SK-N-SH (cell line): Measurements from ENCODE around the gene TPSAB1. TPM values are rescaled to one million over a fixed set of nuclear protein-coding genes. Genes with fewer than 3 reads are reported as not detected.

Experiments
- CTCF ChIA-PET: fragments of 300-600, 350-600 bp; formaldehyde crosslinking; extraction: SDS; loops from one replicate; lab custom pipeline; 2021; lab: Yijun Ruan, JAX
- POLR2A ChIA-PET: fragments of 350-600 bp; sonication (Branson Sonifier 250); formaldehyde crosslinking; extraction: SDS; loops from one replicate; lab custom pipeline; 2020; ENCODE audit warnings: antibody characterized with exemption, inconsistent platforms; lab: Yijun Ruan, JAX
- DNase-seq: peaks from one replicate; pipeline ENCODE4 v3.0.0; 2012
- H2AFZ ChIP-seq: fragments of 200-600 bp; sonication (generic); 2 replicates; pipeline ENCODE4 v1.8.1; 2016; ENCODE audit warnings: antibody characterized with exemption, mild to moderate bottlenecking, low read depth
- H3F3A ChIP-seq: fragments of 200-600 bp; sonication (generic); replicated peaks from 2 replicates; pipeline ENCODE3; 2016; ENCODE audit warnings: antibody characterized with exemption, mild to moderate bottlenecking; ENCODE audit not compliant: insufficient read depth
- H3K27ac ChIP-seq, 2 experiments: fragments of 200-500 bp in 1 of 2; fragments of 200-600 bp in 1 of 2; sonication (Bioruptor generic) in 1 of 2; sonication (generic), shearing (Covaris generic) in 1 of 2; 2 replicates each; pipeline versions ENCODE4 v1.5.1 to v1.6.1; 2014 to 2016; ENCODE audit warnings: low read depth in 2 of 2, inconsistent platforms in 1 of 2, low read length in 1 of 2, mild to moderate bottlenecking in 1 of 2, mixed read lengths in 1 of 2
- H3K27me3 ChIP-seq: fragments of 200-600 bp; sonication (generic), shearing (Covaris generic); 2 replicates; pipeline ENCODE4 v1.6.1; 2016; ENCODE audit warnings: mixed run types; ENCODE audit not compliant: insufficient read depth
- H3K36me3 ChIP-seq, 2 experiments: fragments of 200-500 bp in 1 of 2; fragments of 200-600 bp in 1 of 2; sonication (Bioruptor generic) in 1 of 2; sonication (generic) in 1 of 2; replicated peaks in 1 of 2; 2 replicates each; pipeline versions ENCODE3 to v1.5.1; 2014 to 2016; ENCODE audit warnings: low read length in 1 of 2, mild to moderate bottlenecking in 1 of 2; ENCODE audit not compliant: insufficient read depth in 2 of 2, control insufficient read depth in 1 of 2
- H3K4me1 ChIP-seq, 2 experiments: fragments of 200-500 bp in 1 of 2; fragments of 200-600 bp in 1 of 2; sonication (Bioruptor generic) in 1 of 2; sonication (generic), shearing (Covaris generic) in 1 of 2; 2 replicates each; pipeline versions ENCODE4 v1.5.1 to v1.6.1; 2014 to 2016; ENCODE audit warnings: low read depth in 1 of 2, low read length in 1 of 2, mixed run types in 1 of 2; ENCODE audit not compliant: insufficient read depth in 2 of 2, control insufficient read depth in 1 of 2
- H3K4me2 ChIP-seq: fragments of 200-600 bp; sonication (generic), shearing (Covaris generic); 2 replicates; pipeline ENCODE4 v1.6.1; 2017; ENCODE audit warnings: mixed run types
- H3K4me3 ChIP-seq, 2 experiments: fragments of 200-500 bp in 1 of 2; fragments of 200-600 bp in 1 of 2; sonication (Bioruptor generic) in 1 of 2; sonication (generic), shearing (Covaris generic) in 1 of 2; 2 replicates each; pipeline versions ENCODE4 v1.5.1 to v1.8.1; 2014 to 2016; ENCODE audit warnings: low read depth in 2 of 2, inconsistent platforms in 1 of 2, low read length in 1 of 2, mild to moderate bottlenecking in 1 of 2, mixed read lengths in 1 of 2, moderate library complexity in 1 of 2
- H3K79me2 ChIP-seq: fragments of 200-600 bp; sonication (generic); 2 replicates; pipeline ENCODE4 v1.8.1; 2017; ENCODE audit warnings: mild to moderate bottlenecking; ENCODE audit not compliant: insufficient read depth
- H3K9ac ChIP-seq: fragments of 200-600 bp; sonication (generic); 2 replicates; pipeline ENCODE4 v1.6.1; 2017; ENCODE audit warnings: mixed run types
- H3K9me2 ChIP-seq: fragments of 200-600 bp; sonication (generic); 2 replicates; pipeline ENCODE4 v1.6.1; 2017; ENCODE audit warnings: mixed run types
- H3K9me3 ChIP-seq: fragments of 200-600 bp; sonication (generic); 2 replicates; pipeline ENCODE4 v1.6.1; 2017; ENCODE audit warnings: mixed run types, mild to moderate bottlenecking, moderate library complexity
- H4K20me1 ChIP-seq: fragments of 200-600 bp; sonication (generic); 2 replicates; pipeline ENCODE4 v1.6.1; 2017; ENCODE audit warnings: mild to moderate bottlenecking, mixed run types; ENCODE audit not compliant: insufficient read depth
- CHD2 ChIP-seq: fragments of 150-350 bp; IDR thresholded peaks from 2 replicates; pipeline ENCODE4 v1.6.1; 2018; ENCODE audit warnings: low read length; ENCODE audit not compliant: partially characterized antibody
- EZH2phosphoT487 ChIP-seq: fragments of 200-600 bp; sonication (generic); IDR thresholded peaks from 2 replicates; pipeline ENCODE4 v1.6.1; 2017; ENCODE audit warnings: low read depth, mixed run types, mild to moderate bottlenecking, antibody characterized with exemption, moderate library complexity, borderline replicate concordance
- FOSL2 ChIP-seq: IDR thresholded peaks from 2 replicates; pipeline ENCODE4 v1.4.0; 2012; ENCODE audit warnings: low read depth, mild to moderate bottlenecking, moderate library complexity, borderline replicate concordance
- FOXJ3 ChIP-seq: sonication (generic); formaldehyde crosslinking; IDR thresholded peaks from 2 replicates; pipeline ENCODE4 v1.5.1; 2020; ENCODE audit warnings: mild to moderate bottlenecking, missing genetic modification reagents
- MXI1 ChIP-seq: IDR thresholded peaks from 2 replicates; pipeline ENCODE4 v1.6.1; 2012; ENCODE audit warnings: mild to moderate bottlenecking, low read depth, low read length, improper control_type of control experiment
- NFIC ChIP-seq: IDR thresholded peaks from 2 replicates; pipeline ENCODE4 v1.4.0; 2012; ENCODE audit warnings: borderline replicate concordance
- RAD21 ChIP-seq: IDR thresholded peaks from 2 replicates; pipeline ENCODE4 v1.6.1; 2012; ENCODE audit warnings: mild to moderate bottlenecking, low read length
- RCOR1 ChIP-seq: fragments of 150-350 bp; IDR thresholded peaks from 2 replicates; pipeline ENCODE4 v1.6.1; 2017; ENCODE audit warnings: antibody characterized with exemption, low read length
- RFX5 ChIP-seq: IDR thresholded peaks from 2 replicates; pipeline ENCODE4 v1.6.1; 2012; ENCODE audit warnings: mild to moderate bottlenecking, improper control_type of control experiment, low read length
- SIN3A ChIP-seq: IDR thresholded peaks from 2 replicates; pipeline ENCODE4 v1.6.1; 2012; ENCODE audit warnings: low read depth, mild to moderate bottlenecking, low read length, moderate library complexity, borderline replicate concordance
- SMC3 ChIP-seq: IDR thresholded peaks from 2 replicates; pipeline ENCODE4 v1.6.1; 2012; ENCODE audit warnings: low read depth, low read length, improper control_type of control experiment
- TCF12 ChIP-seq: IDR thresholded peaks from 2 replicates; pipeline ENCODE4 v1.4.0; 2012
- TEAD4 ChIP-seq: IDR thresholded peaks from 2 replicates; pipeline ENCODE4 v1.4.0; 2012; ENCODE audit warnings: mild to moderate bottlenecking, borderline replicate concordance; ENCODE audit not compliant: insufficient read depth
- YY1 ChIP-seq: IDR thresholded peaks from 2 replicates; pipeline ENCODE4 v1.4.0; 2012; ENCODE audit warnings: low read depth, mild to moderate bottlenecking
- WGBS: methylation state at CpG from one replicate; pipeline ENCODE4 v1.1.6; 2017; ENCODE audit warnings: low lambda C conversion rate; 5-methylcytosine and 5-hydroxymethylcytosine counted together
- polyA plus RNA-seq, 3 experiments: library from polyadenylated mRNA; depleted of rRNA; stranded (reverse); fragments of >200 nt; gene quantifications; 2 replicates each; pipeline ENCODE4 v1.2.3, GENCODE V29; 2012
- TF ChIP-seq, protein P1 (sequence below): fragments of 200-600 bp; sonication (generic); IDR thresholded peaks from 2 replicates; pipeline ENCODE4 v1.6.1; 2017; ENCODE audit warnings: antibody characterized with exemption, mild to moderate bottlenecking, moderate library complexity
- TF ChIP-seq, protein P2 (sequence below): IDR thresholded peaks from 2 replicates; pipeline ENCODE4 v1.4.0; 2012; ENCODE audit warnings: low read depth, borderline replicate concordance
- TF ChIP-seq, protein P3 (sequence below): IDR thresholded peaks from 2 replicates; pipeline ENCODE4 v1.4.0; 2012; ENCODE audit warnings: low read depth
- TF ChIP-seq, protein P4 (sequence below): IDR thresholded peaks from 2 replicates; pipeline ENCODE4; 2012

TPSAB1 gene
- polyA plus RNA-seq, 1 of the 3 experiments (the other 2 are of a cell fraction), result not detected

DNA sequence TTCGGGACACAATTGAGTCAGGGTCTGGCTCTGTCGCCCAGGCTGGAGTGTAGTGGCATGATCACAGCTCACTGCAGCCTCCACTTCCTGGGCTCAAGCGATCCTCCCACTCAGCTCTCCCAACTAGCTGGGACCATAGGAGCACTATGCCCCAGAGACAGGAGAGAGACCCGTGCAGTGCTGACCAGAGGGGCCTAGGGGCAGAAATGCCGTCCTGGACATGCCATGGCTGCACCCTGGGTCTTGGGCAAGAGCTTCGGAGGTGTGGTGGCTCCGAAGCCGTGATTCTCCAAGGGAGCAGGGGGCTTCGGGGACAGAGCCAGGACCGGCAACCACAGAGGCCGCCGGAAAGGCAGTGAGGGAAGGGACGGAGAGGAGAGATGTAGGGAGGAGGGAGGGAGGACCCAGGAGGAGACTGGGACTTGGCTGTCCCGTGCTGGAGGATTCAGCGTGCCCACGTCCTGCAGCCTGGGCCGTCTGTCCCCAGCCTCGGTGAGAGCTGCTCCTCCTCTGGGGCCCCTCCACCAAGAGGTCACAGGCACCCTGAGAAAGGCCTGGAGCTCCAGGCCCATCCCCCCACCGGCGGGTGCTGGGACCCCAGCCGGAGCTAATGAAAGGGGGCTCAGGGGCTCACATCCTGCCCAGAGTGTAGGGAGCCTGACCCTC lies 37.2 kb downstream of the TPSAB1 start:
- H3K79me2 ChIP-seq, result no peaks in the 10 kb centered on the region
- TF ChIP-seq YY1, result no peak
- TF ChIP-seq RAD21, result no peak
- no peak for TF ChIP-seq TCF12
- TF ChIP-seq, protein P1, sequence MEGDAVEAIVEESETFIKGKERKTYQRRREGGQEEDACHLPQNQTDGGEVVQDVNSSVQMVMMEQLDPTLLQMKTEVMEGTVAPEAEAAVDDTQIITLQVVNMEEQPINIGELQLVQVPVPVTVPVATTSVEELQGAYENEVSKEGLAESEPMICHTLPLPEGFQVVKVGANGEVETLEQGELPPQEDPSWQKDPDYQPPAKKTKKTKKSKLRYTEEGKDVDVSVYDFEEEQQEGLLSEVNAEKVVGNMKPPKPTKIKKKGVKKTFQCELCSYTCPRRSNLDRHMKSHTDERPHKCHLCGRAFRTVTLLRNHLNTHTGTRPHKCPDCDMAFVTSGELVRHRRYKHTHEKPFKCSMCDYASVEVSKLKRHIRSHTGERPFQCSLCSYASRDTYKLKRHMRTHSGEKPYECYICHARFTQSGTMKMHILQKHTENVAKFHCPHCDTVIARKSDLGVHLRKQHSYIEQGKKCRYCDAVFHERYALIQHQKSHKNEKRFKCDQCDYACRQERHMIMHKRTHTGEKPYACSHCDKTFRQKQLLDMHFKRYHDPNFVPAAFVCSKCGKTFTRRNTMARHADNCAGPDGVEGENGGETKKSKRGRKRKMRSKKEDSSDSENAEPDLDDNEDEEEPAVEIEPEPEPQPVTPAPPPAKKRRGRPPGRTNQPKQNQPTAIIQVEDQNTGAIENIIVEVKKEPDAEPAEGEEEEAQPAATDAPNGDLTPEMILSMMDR, result no peak
- no peak for TF ChIP-seq RFX5
- TF ChIP-seq NFIC, result no peak
- TF ChIP-seq, protein P2, sequence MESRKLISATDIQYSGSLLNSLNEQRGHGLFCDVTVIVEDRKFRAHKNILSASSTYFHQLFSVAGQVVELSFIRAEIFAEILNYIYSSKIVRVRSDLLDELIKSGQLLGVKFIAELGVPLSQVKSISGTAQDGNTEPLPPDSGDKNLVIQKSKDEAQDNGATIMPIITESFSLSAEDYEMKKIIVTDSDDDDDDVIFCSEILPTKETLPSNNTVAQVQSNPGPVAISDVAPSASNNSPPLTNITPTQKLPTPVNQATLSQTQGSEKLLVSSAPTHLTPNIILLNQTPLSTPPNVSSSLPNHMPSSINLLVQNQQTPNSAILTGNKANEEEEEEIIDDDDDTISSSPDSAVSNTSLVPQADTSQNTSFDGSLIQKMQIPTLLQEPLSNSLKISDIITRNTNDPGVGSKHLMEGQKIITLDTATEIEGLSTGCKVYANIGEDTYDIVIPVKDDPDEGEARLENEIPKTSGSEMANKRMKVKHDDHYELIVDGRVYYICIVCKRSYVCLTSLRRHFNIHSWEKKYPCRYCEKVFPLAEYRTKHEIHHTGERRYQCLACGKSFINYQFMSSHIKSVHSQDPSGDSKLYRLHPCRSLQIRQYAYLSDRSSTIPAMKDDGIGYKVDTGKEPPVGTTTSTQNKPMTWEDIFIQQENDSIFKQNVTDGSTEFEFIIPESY, result no peak
- no peak for TF ChIP-seq EZH2phosphoT487
- TF ChIP-seq SIN3A, result no peak
- TF ChIP-seq RCOR1, result no peak
- no peak for TF ChIP-seq FOSL2
- no peak for TF ChIP-seq CHD2
- no peak for TF ChIP-seq SMC3
- TF ChIP-seq, protein P3, sequence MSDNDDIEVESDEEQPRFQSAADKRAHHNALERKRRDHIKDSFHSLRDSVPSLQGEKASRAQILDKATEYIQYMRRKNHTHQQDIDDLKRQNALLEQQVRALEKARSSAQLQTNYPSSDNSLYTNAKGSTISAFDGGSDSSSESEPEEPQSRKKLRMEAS, result no peak
- TF ChIP-seq TEAD4, result no peak
- no peak for TF ChIP-seq MXI1
- TF ChIP-seq, protein P4, sequence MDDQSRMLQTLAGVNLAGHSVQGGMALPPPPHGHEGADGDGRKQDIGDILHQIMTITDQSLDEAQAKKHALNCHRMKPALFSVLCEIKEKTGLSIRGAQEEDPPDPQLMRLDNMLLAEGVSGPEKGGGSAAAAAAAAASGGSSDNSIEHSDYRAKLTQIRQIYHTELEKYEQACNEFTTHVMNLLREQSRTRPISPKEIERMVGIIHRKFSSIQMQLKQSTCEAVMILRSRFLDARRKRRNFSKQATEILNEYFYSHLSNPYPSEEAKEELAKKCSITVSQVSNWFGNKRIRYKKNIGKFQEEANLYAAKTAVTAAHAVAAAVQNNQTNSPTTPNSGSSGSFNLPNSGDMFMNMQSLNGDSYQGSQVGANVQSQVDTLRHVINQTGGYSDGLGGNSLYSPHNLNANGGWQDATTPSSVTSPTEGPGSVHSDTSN, result no peak
- no peak for TF ChIP-seq FOXJ3 (CRISPR knock-in tag)
- no peak for DNase-seq
- H3K4me1 ChIP-seq, result peaks cover 0 to under 1% of the 10 kb centered on the region in 2 experiments; a peak in 1 of 4 replicates
- no peaks in the 10 kb centered on the region for H3F3A ChIP-seq
- WGBS, result 25% methylated on average over 15 of the region's 21 CpGs
- H3K4me2 ChIP-seq, result no peak overlapping the region
- no peaks in the 10 kb centered on the region for H3K36me3 ChIP-seq
- H3K27ac ChIP-seq, result no peak overlapping the region
- ChIA-PET POLR2A (no interaction called here), CTCF (interaction anchor here (0.6 to 2.0 kb wide), 4 partner anchors 9 to 428 kb away, joined by 3 to 5 read pairs (median 4); partner anchors contain the start of gene MAPK8IP3)
- H3K9ac ChIP-seq, result no peak overlapping the region
- no peak overlapping the region for H3K4me3 ChIP-seq
- no peak overlapping the region for H2AFZ ChIP-seq
- no peaks in the 10 kb centered on the region for H3K9me2 ChIP-seq
- H3K9me3 ChIP-seq, result no peaks in the 10 kb centered on the region
- peaks cover 89% of the 10 kb centered on the region for H3K27me3 ChIP-seq
- H4K20me1 ChIP-seq, result no peaks in the 10 kb centered on the region
